IPS DF 6.9 (cell line): ENCODE data around the gene SPN.

Source experiments
- DNase-seq: peaks from one replicate; pipeline ENCODE4 v3.0.0-alpha.2; 2013; ENCODE audit warnings: low read depth, low spot score
- H3K27ac ChIP-seq: one replicate; pipeline ENCODE4 v1.5.1; 2013; ENCODE audit warnings: low read length, control low read depth
- H3K27me3 ChIP-seq: 2 replicates; pipeline ENCODE4 v1.6.1; 2013; ENCODE audit warnings: mild to moderate bottlenecking, low read length; ENCODE audit not compliant: control insufficient read depth, insufficient read depth
- H3K36me3 ChIP-seq: 2 replicates; pipeline ENCODE4 v1.6.1; 2013; ENCODE audit warnings: low read length; ENCODE audit not compliant: control insufficient read depth, insufficient read depth
- H3K4me1 ChIP-seq: 2 replicates; pipeline ENCODE4 v1.6.1; 2013; ENCODE audit warnings: low read length; ENCODE audit not compliant: control insufficient read depth, insufficient read depth
- H3K4me3 ChIP-seq: 2 replicates; pipeline ENCODE4 v1.5.1; 2013; ENCODE audit warnings: mild to moderate bottlenecking, low read length
- H3K9me3 ChIP-seq: 2 replicates; pipeline ENCODE4 v1.6.1; 2013; ENCODE audit warnings: low read length, inconsistent platforms; ENCODE audit not compliant: control insufficient read depth, insufficient read depth
- WGBS: extraction: QIAGEN DNeasy Blood & Tissue Kit; methylation state at CpG from one replicate; pipeline ENCODE4 v1.1.7; 2013; ENCODE audit warnings: mixed read lengths, missing lambda C conversion rate; ENCODE audit not compliant: insufficient read length, insufficient coverage; 5-methylcytosine and 5-hydroxymethylcytosine counted together

The SPN gene

GRCh38 chr16:29719063-29719462 is 56.0 kb downstream of the SPN start:
- Histone ChIP-seq H3K9me3 (no peaks in the 10 kb centered on the region), H3K27me3 (no peaks in the 10 kb centered on the region), H3K4me3 (no peak overlapping the region), H3K36me3 (peaks cover 4% of the 10 kb centered on the region; the same call in 1 of the 2 replicates), H3K27ac (no peak overlapping the region), H3K4me1 (0 out of 2 replicates have a peak, but pooled peaks cover 1% of the 10 kb centered on the region)
- DNase-seq, result no peak
- no CpG with 5 or more reads among the region's 4 CpGs for WGBS
